ENCODE measurements around the gene SLC47A1.

The SLC47A1 gene

GRCh38 chr17:19592316-19592715 is 58.7 kb downstream of the SLC47A1 start:
- no peak for DNase-seq (ENCODE audit: low spot score)

- DNase-seq (ENCODE audit: low spot score) = no peak
Observed at GRCh38 chr17:19596869-19597268, 63.2 kb downstream of the SLC47A1 start.

- no peak for DNase-seq (ENCODE audit: low spot score)
Observed at GRCh38 chr17:19610311-19610710, 76.7 kb downstream of the SLC47A1 start.

GRCh38 chr17:19610879-19611278 is 77.2 kb downstream of the SLC47A1 start:
- DNase-seq (ENCODE audit: low spot score) = no peak

- DNase-seq (ENCODE audit: low spot score) = no peak
Observed at GRCh38 chr17:19613979-19614378, 80.3 kb downstream of the SLC47A1 start.

- DNase-seq (ENCODE audit: low spot score) = no peak
Observed at GRCh38 chr17:19614900-19615299, 81.2 kb downstream of the SLC47A1 start.

- no peak for DNase-seq (ENCODE audit: low spot score)
Observed at GRCh38 chr17:19618015-19618414, 84.4 kb downstream of the SLC47A1 start.

- DNase-seq (ENCODE audit: low spot score) = no peak
Observed at GRCh38 chr17:19619705-19620325, 86.2 kb downstream of the SLC47A1 start.

- no peak for DNase-seq (ENCODE audit: low spot score)
Observed at GRCh38 chr17:19621697-19622096, 88.0 kb downstream of the SLC47A1 start.

GRCh38 chr17:19626079-19626478 is 92.4 kb downstream of the SLC47A1 start:
- DNase-seq (ENCODE audit: low spot score) = no peak
